ENCODE results near the gene AIG1.
A peak's percentile ranks its signal among the peaks of the same experiment; 100 is the strongest.

Gene AIG1

DNA sequence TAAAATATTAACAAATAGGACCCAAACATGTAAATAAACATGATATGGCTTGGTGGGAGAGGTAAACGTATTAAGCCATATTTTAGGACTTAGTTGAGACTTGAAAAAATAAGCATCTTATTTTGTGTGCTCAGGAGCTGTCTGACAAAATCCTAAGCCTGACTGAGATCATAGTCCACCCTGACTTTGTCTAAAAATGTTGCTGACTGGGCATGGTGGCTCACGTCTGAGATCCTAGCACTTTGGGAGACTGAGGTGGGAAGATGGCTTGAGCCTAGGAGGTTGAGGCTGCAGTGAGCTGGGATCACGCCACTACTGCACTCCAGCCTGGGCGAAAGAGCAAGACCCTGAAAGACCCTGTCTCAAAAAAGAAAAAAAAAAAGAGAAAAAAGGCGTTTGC is 52.1 kb downstream of the AIG1 start:
- H3K27me3 Mint-ChIP-seq: no peaks in the 10 kb centered on the region
- ATAC-seq (replicated peaks): no peak
- H3K9me3 Mint-ChIP-seq: no peaks in the 10 kb centered on the region

DNA sequence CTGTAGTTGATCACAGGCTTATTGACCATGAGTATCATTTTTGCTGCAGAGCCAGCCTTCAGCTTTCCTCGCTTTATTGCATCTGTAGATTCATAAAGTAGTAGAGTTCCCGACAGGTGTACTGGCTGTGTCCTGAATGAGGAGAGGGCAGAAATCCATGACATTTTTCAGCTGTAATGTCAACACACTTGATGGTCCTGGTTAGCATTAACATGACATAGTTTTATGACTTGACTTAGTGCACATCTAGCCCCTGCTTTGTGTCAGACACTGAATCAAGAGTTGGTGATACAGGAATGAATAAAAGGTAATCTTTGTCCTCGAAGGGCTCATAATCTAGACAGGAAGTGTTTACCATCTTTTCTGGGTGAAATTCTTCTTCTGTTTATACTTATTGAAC is 55.0 kb downstream of the AIG1 start:
- DNase-seq: no peak
- Mint-ChIP-seq H3K4me1 (peaks cover 11 to 20% of the 10 kb centered on the region in 2 donors), H3K9me3 (no peaks in the 10 kb centered on the region), H3K27me3 (no peaks in the 10 kb centered on the region), H3K27ac (no peak overlapping the region), H3K36me3 (peaks cover 3 to 8% of the 10 kb centered on the region in 2 donors), H3K4me3 (no peak overlapping the region)
- ATAC-seq (replicated peaks): no peak

More for the DNA sequence above, 52.1 kb downstream of the AIG1 start:
- peaks cover 2 to 4% of the 10 kb centered on the region in 2 donors for H3K36me3 Mint-ChIP-seq
- no peak overlapping the region for H3K27ac Mint-ChIP-seq
- no peak overlapping the region for H3K4me3 Mint-ChIP-seq
- DNase-seq: no peak
- peaks cover 14 to 25% of the 10 kb centered on the region in 2 donors for H3K4me1 Mint-ChIP-seq

DNA sequence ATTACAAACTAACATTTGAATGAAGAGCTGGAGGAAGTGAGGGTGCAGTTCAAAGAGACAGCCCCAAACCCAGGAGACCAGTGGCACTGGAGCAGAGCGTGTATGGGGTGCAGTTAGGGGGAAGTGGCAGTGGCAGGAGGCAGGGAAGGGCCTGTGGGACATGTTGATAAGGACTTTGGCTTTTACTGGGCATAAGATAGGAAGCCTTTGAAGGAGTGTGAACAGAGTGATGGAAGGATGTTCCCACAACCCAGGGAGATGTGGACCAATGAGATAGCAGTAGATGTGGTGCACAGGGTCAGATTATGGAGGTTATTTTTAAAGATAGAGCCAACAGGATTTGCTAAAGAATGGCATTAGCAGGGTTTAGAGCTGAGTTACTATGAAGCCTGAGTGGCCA is 56.4 kb downstream of the AIG1 start:
- peaks cover 5 to 13% of the 10 kb centered on the region in 2 donors for H3K36me3 Mint-ChIP-seq
- no peak overlapping the region for H3K4me3 Mint-ChIP-seq
- no peaks in the 10 kb centered on the region for H3K27me3 Mint-ChIP-seq
- ATAC-seq (replicated peaks) (no peak), DNase-seq (no peak)
- H3K4me1 Mint-ChIP-seq: peaks cover 7 to 10% of the 10 kb centered on the region in 2 donors
- peak overlapping the region; percentile 15 for H3K27ac Mint-ChIP-seq
- H3K9me3 Mint-ChIP-seq: peaks cover 3 to 6% of the 10 kb centered on the region in 2 donors

DNA sequence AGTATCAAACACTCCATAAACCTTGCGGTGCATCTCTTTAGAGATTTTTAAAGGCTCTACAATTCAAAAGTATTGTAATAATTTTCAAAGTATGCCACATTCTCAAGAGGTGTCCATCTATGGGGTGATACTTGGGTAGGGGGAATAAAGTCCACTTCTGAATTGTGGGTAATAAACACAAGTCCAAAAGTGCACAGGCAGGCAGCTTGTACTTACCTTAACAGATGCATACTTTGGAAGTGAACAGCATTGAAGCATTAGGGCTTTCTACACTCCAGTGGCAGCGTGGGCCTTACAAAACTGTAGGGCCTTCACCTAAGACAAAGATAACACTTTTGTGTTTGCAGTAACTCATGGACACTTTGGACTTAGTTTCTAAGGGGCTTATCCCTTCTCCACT is 58.6 kb downstream of the AIG1 start:
- peaks cover 7 to 8% of the 10 kb centered on the region in 2 donors for H3K4me1 Mint-ChIP-seq
- ATAC-seq (replicated peaks) (no peak), DNase-seq (no peak)
- H3K4me3 Mint-ChIP-seq: no peak overlapping the region
- H3K36me3 Mint-ChIP-seq: peaks cover 5 to 13% of the 10 kb centered on the region in 2 donors
- H3K9me3 Mint-ChIP-seq: peaks cover 3 to 6% of the 10 kb centered on the region in 2 donors
- H3K27ac Mint-ChIP-seq: no peak overlapping the region
- no peaks in the 10 kb centered on the region for H3K27me3 Mint-ChIP-seq

DNA sequence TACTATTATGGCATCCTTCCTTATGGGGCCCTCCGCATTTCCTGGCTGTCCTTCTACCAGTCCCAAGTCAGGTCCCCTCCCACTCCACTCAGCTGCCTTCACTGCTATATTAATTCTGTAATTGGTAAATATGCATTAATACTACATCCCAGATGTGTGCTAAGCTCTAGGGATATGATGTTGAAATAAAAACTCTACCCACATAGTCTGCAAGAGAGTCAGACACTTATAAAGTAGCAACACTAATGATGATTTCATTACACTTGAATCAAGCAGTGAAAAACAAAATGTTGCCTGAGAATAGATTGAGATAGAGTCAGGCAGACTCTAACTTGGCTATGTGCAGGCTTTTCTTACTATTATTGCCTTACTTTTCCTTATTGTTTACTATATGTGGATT is 62.4 kb downstream of the AIG1 start:
- Mint-ChIP-seq H3K27me3 (no peaks in the 10 kb centered on the region), H3K9me3 (peaks cover 3 to 6% of the 10 kb centered on the region in 2 donors), H3K36me3 (peaks cover 5 to 12% of the 10 kb centered on the region in 2 donors), H3K4me1 (peaks cover 9% of the 10 kb centered on the region in 2 donors), H3K4me3 (no peak overlapping the region), H3K27ac (no peak overlapping the region)
- ATAC-seq (replicated peaks) (no peak), DNase-seq (no peak)

DNA sequence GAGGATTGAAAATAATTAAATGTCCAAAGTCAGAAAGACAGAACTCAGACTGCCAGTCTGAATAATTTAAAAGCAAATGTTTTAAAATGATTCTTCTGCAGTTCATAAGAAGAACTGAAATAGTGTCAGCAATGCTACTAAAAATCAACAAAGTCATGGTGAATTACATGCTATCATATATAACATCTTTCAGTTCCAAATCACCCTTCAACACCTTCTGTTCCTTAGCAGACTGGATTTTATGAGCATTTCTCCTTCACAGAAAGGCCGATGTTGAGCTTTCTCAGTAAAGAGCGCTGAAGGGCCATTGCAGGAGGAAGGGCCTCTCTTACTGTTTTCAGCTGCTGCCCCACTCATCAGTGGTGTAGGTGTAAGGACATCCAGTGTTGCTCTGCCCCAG is 63.3 kb downstream of the AIG1 start:
- Mint-ChIP-seq H3K27ac (no peak overlapping the region), H3K4me3 (no peak overlapping the region), H3K4me1 (peaks cover 9% of the 10 kb centered on the region in 2 donors), H3K27me3 (no peaks in the 10 kb centered on the region), H3K36me3 (peaks cover 5 to 15% of the 10 kb centered on the region in 2 donors), H3K9me3 (peaks cover 3 to 6% of the 10 kb centered on the region in 2 donors)
- ATAC-seq (replicated peaks) (no peak), DNase-seq (no peak)

DNA sequence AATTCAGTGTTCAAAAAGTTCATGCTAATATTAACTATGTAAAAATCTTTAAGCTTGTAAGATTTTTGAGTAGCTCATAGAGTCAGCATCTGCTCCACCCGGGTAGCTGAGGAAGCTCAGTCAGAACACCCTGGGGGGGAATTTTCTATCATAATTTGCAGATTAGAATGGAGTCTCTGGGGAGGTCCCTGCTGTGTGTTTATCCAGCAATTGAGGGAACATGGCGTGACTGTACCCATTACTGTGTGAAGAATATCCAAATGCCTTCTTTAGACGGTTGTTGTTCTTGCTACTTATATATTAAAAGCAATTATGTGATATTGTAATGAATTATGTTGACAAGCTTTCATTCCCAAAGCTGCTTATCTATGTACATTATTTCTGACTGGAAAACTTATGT is 64.8 kb downstream of the AIG1 start:
- peak; percentile 71 to 86 for ATAC-seq (replicated peaks)
- peaks cover 3 to 14% of the 10 kb centered on the region in 2 donors for H3K36me3 Mint-ChIP-seq
- DNase-seq: no peak
- H3K27ac Mint-ChIP-seq: no peak overlapping the region
- peaks cover 5 to 6% of the 10 kb centered on the region in 2 donors for H3K9me3 Mint-ChIP-seq
- peaks cover 9% of the 10 kb centered on the region in 2 donors for H3K4me1 Mint-ChIP-seq
- no peak overlapping the region for H3K4me3 Mint-ChIP-seq
- H3K27me3 Mint-ChIP-seq: no peaks in the 10 kb centered on the region

DNA sequence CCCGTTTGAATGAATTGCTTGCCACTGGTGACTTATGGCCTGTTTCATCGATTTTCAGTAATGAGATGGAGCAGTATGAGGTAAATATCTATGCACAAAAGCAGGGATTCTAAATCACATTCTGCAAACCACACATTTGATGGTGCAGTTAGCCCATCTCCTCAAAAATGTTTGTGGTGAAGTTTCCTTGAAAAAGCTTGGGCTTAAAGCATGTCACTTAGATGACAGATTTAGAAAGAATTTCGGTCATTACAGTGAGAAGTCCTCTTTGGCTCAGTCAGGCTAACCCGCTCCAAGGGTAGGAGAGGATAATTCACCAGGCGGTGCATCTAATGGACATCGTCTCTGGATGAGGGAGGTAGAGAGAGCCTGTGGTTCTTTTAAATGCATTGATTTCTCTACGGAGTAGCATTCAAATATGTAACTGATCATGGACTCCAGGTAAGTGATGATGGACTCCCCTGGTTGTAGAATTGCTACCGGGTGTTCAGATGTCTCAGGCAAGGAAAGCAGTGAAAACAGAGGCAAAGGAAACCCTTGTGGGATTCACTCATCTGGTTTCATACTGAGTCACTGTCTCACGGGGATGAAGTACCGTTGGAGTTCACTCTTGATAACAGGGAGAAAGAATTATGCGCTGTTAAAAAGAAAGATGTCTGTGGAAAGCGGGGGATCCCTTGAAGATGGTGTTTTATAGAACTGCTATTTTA is 65.3 kb downstream of the AIG1 start:
- peaks cover 6 to 19% of the 10 kb centered on the region in 2 donors for H3K36me3 Mint-ChIP-seq
- no peak overlapping the region for H3K4me3 Mint-ChIP-seq
- H3K4me1 Mint-ChIP-seq: peaks cover 9% of the 10 kb centered on the region in 2 donors

DNA sequence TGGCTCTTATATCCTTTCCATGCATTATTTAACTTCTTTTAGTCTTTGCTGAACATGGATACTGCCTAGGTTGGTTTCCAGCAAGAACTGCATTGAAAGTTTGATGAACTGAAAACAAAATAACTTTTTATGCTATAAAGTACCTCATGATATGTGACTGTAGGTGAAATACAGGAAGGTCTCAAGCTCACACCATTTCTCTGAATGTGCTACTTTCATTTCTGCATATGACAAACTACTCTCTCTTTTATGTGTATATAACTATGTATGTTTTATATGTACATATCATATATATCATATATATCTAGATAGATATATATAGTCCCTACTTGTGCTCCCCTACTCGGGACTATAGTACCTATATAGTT is 65.9 kb downstream of the AIG1 start:
- ATAC-seq (replicated peaks) (no peak), DNase-seq (no peak)
- Mint-ChIP-seq H3K36me3 (peaks cover 9 to 18% of the 10 kb centered on the region in 2 donors), H3K4me1 (peaks cover 9% of the 10 kb centered on the region in 2 donors), H3K27ac (no peak overlapping the region), H3K27me3 (no peaks in the 10 kb centered on the region), H3K9me3 (peaks cover 0 to 6% of the 10 kb centered on the region in 2 donors), H3K4me3 (no peak overlapping the region)

More for the DNA sequence above, 65.3 kb downstream of the AIG1 start:
- Mint-ChIP-seq H3K9me3 (peaks cover 5% of the 10 kb centered on the region in 2 donors), H3K27ac (no peak overlapping the region), H3K27me3 (no peaks in the 10 kb centered on the region)
- ATAC-seq (replicated peaks): no peak
- DNase-seq: no peak

DNA sequence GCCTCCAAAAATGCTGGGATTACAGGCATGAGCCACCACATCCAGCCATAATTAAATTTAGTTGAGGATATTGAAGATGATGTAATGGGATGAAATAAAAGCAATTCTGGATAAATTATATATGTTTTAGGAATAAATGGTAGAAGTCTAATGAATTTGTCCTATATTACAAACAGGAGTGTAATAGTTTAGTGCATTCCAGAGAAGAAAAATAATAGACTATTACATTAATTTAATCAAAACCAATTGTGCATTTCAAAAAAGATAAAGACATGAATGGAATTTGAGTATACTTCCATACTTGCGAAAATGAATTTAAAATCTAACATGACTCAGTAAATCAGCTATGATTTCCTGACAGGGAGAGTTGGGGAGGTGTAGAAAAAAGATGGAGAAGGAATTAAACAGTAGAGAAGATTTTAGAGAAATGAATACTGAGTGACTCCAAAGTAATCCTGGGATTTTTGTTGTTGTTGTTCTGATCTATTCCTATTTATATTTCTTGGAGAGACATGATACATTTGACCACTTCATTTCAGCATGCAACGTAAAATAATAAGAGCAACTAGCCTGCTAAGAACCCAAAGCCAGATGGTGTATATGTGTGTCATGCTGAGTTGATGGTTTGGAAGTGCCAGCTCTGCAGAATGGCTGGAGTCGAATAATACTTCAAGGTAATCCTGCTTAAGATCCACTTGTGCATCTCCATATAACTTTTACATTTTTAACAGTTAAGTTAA is 67.4 kb downstream of the AIG1 start:
- Mint-ChIP-seq H3K4me1 (peaks cover 9% of the 10 kb centered on the region in 2 donors), H3K27me3 (no peaks in the 10 kb centered on the region)

DNA sequence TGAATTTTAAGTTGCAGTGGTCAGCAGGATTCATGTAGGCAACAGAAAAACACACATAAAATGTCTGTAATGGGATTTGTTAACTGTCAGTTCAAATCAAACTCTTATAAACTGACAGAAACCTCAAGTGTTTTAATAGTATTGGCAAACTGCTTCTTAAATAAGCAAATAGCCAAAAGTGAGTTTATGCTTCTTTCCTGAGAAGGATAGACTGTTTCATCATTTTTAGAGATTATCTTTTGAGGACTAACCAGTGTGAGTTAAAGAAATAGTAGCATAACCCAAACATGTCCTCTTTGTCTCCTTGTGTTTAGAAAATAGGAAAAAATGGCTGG is 68.0 kb downstream of the AIG1 start:
- Mint-ChIP-seq H3K27ac (no peak overlapping the region), H3K36me3 (peaks cover 9 to 20% of the 10 kb centered on the region in 2 donors), H3K4me1 (peaks cover 9% of the 10 kb centered on the region in 2 donors), H3K4me3 (no peak overlapping the region), H3K27me3 (no peaks in the 10 kb centered on the region), H3K9me3 (peaks cover 0 to 7% of the 10 kb centered on the region in 2 donors)
- ATAC-seq (replicated peaks) (no peak), DNase-seq (no peak)

More for the DNA sequence above, 67.4 kb downstream of the AIG1 start:
- H3K9me3 Mint-ChIP-seq: peaks cover 0 to 7% of the 10 kb centered on the region in 2 donors
- no peak overlapping the region for H3K27ac Mint-ChIP-seq
- H3K36me3 Mint-ChIP-seq: peaks cover 9 to 20% of the 10 kb centered on the region in 2 donors
- H3K4me3 Mint-ChIP-seq: no peak overlapping the region
- ATAC-seq (replicated peaks): no peak
- DNase-seq: no peak

DNA sequence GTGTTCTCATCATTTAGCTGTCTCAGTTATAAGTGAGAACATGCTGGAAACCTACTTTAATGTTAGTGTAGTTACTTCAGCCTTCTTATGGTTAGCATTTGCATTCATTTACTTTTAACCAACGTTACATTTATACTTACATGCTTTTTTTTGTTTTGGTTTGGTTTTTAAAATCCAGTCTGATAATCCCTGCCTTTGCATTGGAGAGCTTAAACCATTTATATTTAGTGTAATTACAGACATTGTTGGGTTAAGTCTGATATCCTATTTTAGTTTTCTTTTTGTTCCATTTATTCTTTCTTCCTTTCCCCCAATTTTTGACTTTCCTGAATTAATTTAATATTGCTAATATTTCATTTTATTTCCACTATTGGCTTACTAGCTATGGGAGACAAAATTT is 70.2 kb downstream of the AIG1 start:
- H3K36me3 Mint-ChIP-seq: peaks cover 9 to 20% of the 10 kb centered on the region in 2 donors
- H3K4me3 Mint-ChIP-seq: no peak overlapping the region
- no peaks in the 10 kb centered on the region for H3K27me3 Mint-ChIP-seq
- peaks cover 2 to 7% of the 10 kb centered on the region in 2 donors for H3K4me1 Mint-ChIP-seq
- ATAC-seq (replicated peaks): no peak
- no peak for DNase-seq
- H3K9me3 Mint-ChIP-seq: peaks cover 0 to 7% of the 10 kb centered on the region in 2 donors
- no peak overlapping the region for H3K27ac Mint-ChIP-seq

DNA sequence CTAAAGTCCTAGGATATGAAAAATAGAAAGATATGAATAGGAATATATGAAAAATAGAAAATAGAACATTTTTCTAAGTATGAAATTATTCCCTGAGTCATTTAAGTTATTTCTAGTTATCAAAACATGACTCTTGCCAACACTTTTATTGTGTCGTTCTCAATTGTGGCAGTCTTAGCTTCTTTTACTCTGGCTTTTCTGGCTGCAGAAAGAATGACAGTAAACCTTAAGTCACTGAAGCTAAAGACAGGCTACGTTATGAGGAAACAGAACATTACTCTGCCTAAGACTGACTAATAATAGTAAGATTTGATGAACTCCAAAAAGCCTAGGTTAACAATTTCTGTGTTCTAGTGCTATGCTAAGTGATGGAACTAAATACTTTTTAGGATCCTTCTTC is 74.6 kb downstream of the AIG1 start:
- Mint-ChIP-seq H3K36me3 (peaks cover 19 to 38% of the 10 kb centered on the region in 2 donors), H3K27ac (no peak overlapping the region), H3K27me3 (no peaks in the 10 kb centered on the region), H3K4me1 (peaks cover 5 to 23% of the 10 kb centered on the region in 2 donors), H3K4me3 (no peak overlapping the region), H3K9me3 (peaks cover 5 to 6% of the 10 kb centered on the region in 2 donors)
- DNase-seq (no peak), ATAC-seq (replicated peaks) (no peak)

DNA sequence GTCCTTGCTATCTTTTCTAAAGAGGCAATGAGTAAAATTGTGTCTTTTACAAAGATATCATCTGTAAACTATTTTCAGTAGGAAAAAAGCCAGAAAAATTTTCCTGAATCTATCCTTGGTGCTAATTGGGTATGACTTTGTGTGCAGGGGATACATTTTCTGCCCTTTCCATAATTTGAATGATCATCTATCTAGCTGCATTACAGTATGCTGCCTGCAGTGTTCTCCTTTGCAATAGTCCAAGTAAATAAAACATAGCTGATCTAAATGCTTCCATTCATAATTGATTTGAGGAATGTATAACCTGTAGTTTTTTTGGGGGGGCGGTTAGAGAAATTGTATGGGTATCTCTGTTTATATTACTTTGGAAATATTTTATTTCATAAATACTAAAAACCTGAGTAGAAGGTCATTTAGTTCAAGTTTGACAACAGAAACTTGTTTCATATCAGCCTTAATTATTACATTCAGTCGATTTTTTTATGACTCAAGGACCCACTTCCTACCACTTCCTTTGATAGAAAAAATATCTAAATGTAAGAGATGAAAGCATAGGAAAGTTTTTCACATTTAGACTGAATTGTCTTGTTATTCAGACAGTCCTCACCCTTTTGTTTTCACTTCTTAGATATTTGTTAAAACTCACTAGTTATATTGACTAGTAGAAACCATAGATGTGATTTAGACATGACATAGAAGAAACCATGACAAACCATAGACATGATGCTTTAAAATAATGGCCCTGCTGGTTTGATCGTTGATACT is 75.3 kb downstream of the AIG1 start:
- H3K4me1 Mint-ChIP-seq: peaks cover 5 to 30% of the 10 kb centered on the region in 2 donors

More for the DNA sequence above, 75.3 kb downstream of the AIG1 start:
- H3K4me3 Mint-ChIP-seq: no peak overlapping the region
- ATAC-seq (replicated peaks): no peak
- no peaks in the 10 kb centered on the region for H3K27me3 Mint-ChIP-seq
- no peak for DNase-seq
- H3K9me3 Mint-ChIP-seq: peaks cover 5 to 6% of the 10 kb centered on the region in 2 donors
- peaks cover 22 to 38% of the 10 kb centered on the region in 2 donors for H3K36me3 Mint-ChIP-seq
- H3K27ac Mint-ChIP-seq: no peak overlapping the region
